Dermis blood vessel endothelial cell (primary cell): ENCODE measurements around the gene NANOS1. TPM values are rescaled to one million over a fixed set of nuclear protein-coding genes. Genes with fewer than 3 reads are reported as not detected.
A peak's percentile ranks its signal among the peaks of the same experiment; 100 is the strongest.

ENCODE experiments used
- DNase-seq: peaks from one replicate; pipeline ENCODE4 v3.0.0; 2010
- total RNA-seq: library from RNA; depleted of rRNA; stranded (reverse); fragments of >200 nt; gene quantifications from 2 replicates; pipeline ENCODE4 v1.2.3, GENCODE V29; 2014

NANOS1 gene
- total RNA-seq = 0.09 and 0.17 TPM in 2 replicates

- DNase-seq = peak; percentile 43
Observed at GRCh38 chr10:119029613-119030420, at the start of gene NANOS1. NANOS1 (plus strand) TSS chr10:119029714; CDS start chr10:119029802, 88 bp downstream.

GRCh38 chr10:118980135-118980865 lies 49.2 kb upstream of the NANOS1 start:
- no peak for DNase-seq

- DNase-seq = no peak
Observed at GRCh38 chr10:118980870-118981269, 48.6 kb upstream of the NANOS1 start.

- no peak for DNase-seq
Observed at GRCh38 chr10:118981946-118982345, 47.6 kb upstream of the NANOS1 start.

- DNase-seq = no peak
Observed at GRCh38 chr10:118982366-118982765, 47.1 kb upstream of the NANOS1 start.

GRCh38 chr10:118983263-118983662 lies 46.3 kb upstream of the NANOS1 start:
- no peak for DNase-seq

- DNase-seq = no peak
Observed at GRCh38 chr10:118985576-118985975, 43.9 kb upstream of the NANOS1 start.

GRCh38 chr10:118986815-118987790 lies 42.4 kb upstream of the NANOS1 start:
- DNase-seq = no peak

- DNase-seq = no peak
Observed at GRCh38 chr10:118990326-118990725, 39.2 kb upstream of the NANOS1 start.

- no peak for DNase-seq
Observed at GRCh38 chr10:118992496-118992895, 37.0 kb upstream of the NANOS1 start.

GRCh38 chr10:118993214-118993613 lies 36.3 kb upstream of the NANOS1 start:
- no peak for DNase-seq

- DNase-seq = no peak
Observed at GRCh38 chr10:118994321-118994720, 35.2 kb upstream of the NANOS1 start.

GRCh38 chr10:118995739-118996138 lies 33.8 kb upstream of the NANOS1 start:
- DNase-seq = no peak

GRCh38 chr10:118997379-118997778 lies 32.1 kb upstream of the NANOS1 start:
- DNase-seq = no peak

- no peak for DNase-seq
Observed at GRCh38 chr10:118998183-118998582, 31.3 kb upstream of the NANOS1 start.

GRCh38 chr10:119001717-119002500 lies 27.6 kb upstream of the NANOS1 start:
- DNase-seq = no peak

GRCh38 chr10:119003572-119004289 lies 25.8 kb upstream of the NANOS1 start:
- DNase-seq = no peak

- no peak for DNase-seq
Observed at GRCh38 chr10:119005362-119006043, 24.0 kb upstream of the NANOS1 start.

- DNase-seq = peak; percentile 20
Observed at GRCh38 chr10:119006451-119007210, 22.9 kb upstream of the NANOS1 start.

- DNase-seq = no peak
Observed at GRCh38 chr10:119007211-119007574, 22.3 kb upstream of the NANOS1 start.
